H1 (cell line): ENCODE results near the gene SHCBP1L.

Experiments used
- ASH2L ChIP-seq: fragments of 200-600, 300-600 bp; sonication (generic); IDR thresholded peaks from one replicate; pipeline ENCODE4 v1.7.1; 2017; ENCODE audit warnings: low read length
- CHD2 ChIP-seq: IDR thresholded peaks from 2 replicates; pipeline ENCODE4 v1.6.1; 2012; ENCODE audit warnings: low read length, improper control_type of control experiment
- CTCF ChIP-seq, 3 experiments: IDR thresholded peaks; 1 replicate in 2 of 3; 2 replicates in 1 of 3; pipeline versions ENCODE4 v1.5.1 to v1.6.1; 2011; ENCODE audit warnings: low read length in 3 of 3, mild to moderate bottlenecking in 3 of 3, inconsistent platforms in 2 of 3, low read depth in 1 of 3, moderate library complexity in 1 of 3; ENCODE audit not compliant: insufficient read depth in 1 of 3; ENCODE audit errors: control extremely low read depth in 1 of 3
- EZH2 ChIP-seq: fragments of 200-600 bp; sonication (generic); IDR thresholded peaks from 2 replicates; pipeline ENCODE4 v1.7.1; 2012; ENCODE audit warnings: low read depth, mild to moderate bottlenecking, moderate library complexity, low read length, inconsistent platforms; ENCODE audit not compliant: severe bottlenecking
- JUN ChIP-seq: IDR thresholded peaks from 2 replicates; pipeline ENCODE4 v1.6.1; 2011; ENCODE audit warnings: low read depth, mild to moderate bottlenecking, improper control_type of control experiment, low read length
- POLR2A ChIP-seq, 2 experiments: IDR thresholded peaks; 1 replicate in 1 of 2; 2 replicates in 1 of 2; pipeline ENCODE4 v1.6.1; 2011; ENCODE audit warnings: low read depth in 2 of 2, low read length in 2 of 2, mild to moderate bottlenecking in 2 of 2; ENCODE audit errors: control extremely low read depth in 1 of 2
- SIRT6 ChIP-seq: IDR thresholded peaks from one replicate; pipeline ENCODE4 v1.7.1; 2012; ENCODE audit warnings: low read length, inconsistent platforms
- TBP ChIP-seq: IDR thresholded peaks from 2 replicates; pipeline ENCODE4 v1.6.1; 2011; ENCODE audit warnings: low read depth, low read length, improper control_type of control experiment

- TF ChIP-seq CTCF (IDR thresholded peaks at IDR 0.05; ENCODE audit: control extremely low read depth in 1 of 3, insufficient read depth in 1 of 3, low read depth in 1 of 3, low read length in 3 of 3): no peak
- no peak for TF ChIP-seq CHD2
- TF ChIP-seq SIRT6: no peak
- TF ChIP-seq JUN: no peak
- TF ChIP-seq ASH2L: no peak
- TF ChIP-seq EZH2: no peak
- no peak for TF ChIP-seq POLR2A (IDR thresholded peaks at IDR 0.05; ENCODE audit: control extremely low read depth in 1 of 2, low read depth in 2 of 2, low read length in 2 of 2)
- no peak for TF ChIP-seq TBP
Observed at GRCh38 chr1:182971219-182971618, 18.3 kb upstream of the SHCBP1L start.
